Fibroblast of mammary gland (primary cell): Measurements from ENCODE around the gene MRPL38.
A peak's percentile ranks its signal among the peaks of the same experiment; 100 is the strongest.

Source experiments
- DNase-seq: peaks from one replicate; pipeline ENCODE4 v3.0.0-alpha.2; 2010; ENCODE audit warnings: low read depth
- H3K4me3 ChIP-seq: 2 replicates; pipeline ENCODE4 v1.5.1; 2011; ENCODE audit warnings: low read depth, mild to moderate bottlenecking, low read length, moderate library complexity; ENCODE audit not compliant: control insufficient read depth
- TF ChIP-seq, protein P1 (sequence below): conservative IDR thresholded peaks from 2 replicates; pipeline ENCODE4 v1.5.1; 2011; ENCODE audit warnings: low read depth, low read length, inconsistent platforms; ENCODE audit not compliant: control insufficient read depth, insufficient read depth

MRPL38 gene

GRCh38 chr17:75940727-75941441, 36.2 kb upstream of the MRPL38 start, which contains the start of gene FBF1:
Gene FBF1 (minus strand): TSS chr17:75941042. CDS start chr17:75938149, 2,893 bp downstream.
- peak; percentile 90 for DNase-seq
- TF ChIP-seq, protein P1, sequence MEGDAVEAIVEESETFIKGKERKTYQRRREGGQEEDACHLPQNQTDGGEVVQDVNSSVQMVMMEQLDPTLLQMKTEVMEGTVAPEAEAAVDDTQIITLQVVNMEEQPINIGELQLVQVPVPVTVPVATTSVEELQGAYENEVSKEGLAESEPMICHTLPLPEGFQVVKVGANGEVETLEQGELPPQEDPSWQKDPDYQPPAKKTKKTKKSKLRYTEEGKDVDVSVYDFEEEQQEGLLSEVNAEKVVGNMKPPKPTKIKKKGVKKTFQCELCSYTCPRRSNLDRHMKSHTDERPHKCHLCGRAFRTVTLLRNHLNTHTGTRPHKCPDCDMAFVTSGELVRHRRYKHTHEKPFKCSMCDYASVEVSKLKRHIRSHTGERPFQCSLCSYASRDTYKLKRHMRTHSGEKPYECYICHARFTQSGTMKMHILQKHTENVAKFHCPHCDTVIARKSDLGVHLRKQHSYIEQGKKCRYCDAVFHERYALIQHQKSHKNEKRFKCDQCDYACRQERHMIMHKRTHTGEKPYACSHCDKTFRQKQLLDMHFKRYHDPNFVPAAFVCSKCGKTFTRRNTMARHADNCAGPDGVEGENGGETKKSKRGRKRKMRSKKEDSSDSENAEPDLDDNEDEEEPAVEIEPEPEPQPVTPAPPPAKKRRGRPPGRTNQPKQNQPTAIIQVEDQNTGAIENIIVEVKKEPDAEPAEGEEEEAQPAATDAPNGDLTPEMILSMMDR: no peak
- peak within 1 kb of the TSS; percentile 78 for H3K4me3 ChIP-seq

DNA sequence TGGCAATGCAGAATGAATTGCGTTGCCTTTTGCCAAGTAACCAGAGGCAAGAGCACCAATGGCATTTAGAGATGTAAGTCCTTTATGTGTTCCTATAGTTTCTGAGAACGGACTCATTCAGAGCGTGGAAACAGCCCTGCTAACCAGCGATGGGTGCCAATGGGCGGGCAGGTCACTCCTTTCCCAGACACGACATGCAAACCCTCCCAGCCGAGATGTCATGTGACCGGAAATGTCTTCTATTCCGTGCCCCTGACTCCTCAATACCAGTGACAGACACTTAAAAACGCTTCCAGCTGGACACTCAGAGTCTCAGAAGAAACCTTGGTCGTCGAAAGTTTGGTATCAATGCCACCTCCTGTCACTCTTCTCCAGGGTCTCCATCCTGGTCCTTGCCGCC, 33.0 kb upstream of the MRPL38 start:
- no peak for DNase-seq
- TF ChIP-seq, protein P1: no peak

DNA sequence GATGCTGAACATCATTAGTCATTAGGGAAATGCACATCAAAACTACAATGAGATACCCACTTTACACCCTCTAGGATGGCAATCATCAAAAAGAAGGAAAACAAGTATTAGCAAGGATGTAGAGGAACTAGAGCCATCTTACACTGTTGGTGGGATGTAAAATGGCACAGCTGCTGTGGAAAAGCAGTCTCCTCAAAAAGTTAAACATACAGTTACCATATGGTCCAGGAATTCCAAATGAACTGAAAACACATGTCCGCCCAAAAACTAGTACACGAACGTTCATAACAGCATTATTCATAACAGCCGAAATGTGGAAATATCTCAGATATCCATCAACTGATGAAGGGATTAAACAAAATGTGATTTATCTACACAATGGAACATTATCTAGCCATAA, 29.1 kb upstream of the MRPL38 start:
- TF ChIP-seq, protein P1: no peak

More for the DNA sequence above, 33.0 kb upstream of the MRPL38 start:
- no peak overlapping the region for H3K4me3 ChIP-seq

DNA sequence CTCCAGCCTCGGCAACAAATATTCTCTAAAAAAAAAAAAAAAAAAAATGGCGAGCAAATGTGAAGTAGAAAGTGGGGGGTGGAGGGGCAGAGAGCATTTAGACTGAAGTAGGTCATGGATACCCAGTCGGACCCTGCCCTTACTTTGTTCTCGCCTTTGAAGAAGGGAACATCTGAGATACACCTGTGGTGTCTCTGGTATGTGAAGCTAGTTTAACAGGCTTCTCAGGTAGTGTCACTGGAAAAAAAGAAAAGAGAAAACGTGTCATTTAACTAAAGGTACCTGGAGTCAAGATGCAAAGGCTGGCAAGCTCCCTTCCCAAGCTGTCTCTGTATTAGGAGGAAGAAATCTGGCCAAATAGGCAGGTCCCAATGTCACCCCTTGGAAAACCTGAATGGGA, 28.2 kb upstream of the MRPL38 start:
- no peak overlapping the region for H3K4me3 ChIP-seq
- TF ChIP-seq, protein P1: no peak
- DNase-seq: no peak

More for the DNA sequence above, 29.1 kb upstream of the MRPL38 start:
- H3K4me3 ChIP-seq: no peak overlapping the region
- DNase-seq: peak; percentile 47

GRCh38 chr17:75931062-75931461, 26.4 kb upstream of the MRPL38 start:
- TF ChIP-seq, protein P1: no peak
- no peak overlapping the region for H3K4me3 ChIP-seq
- DNase-seq: no peak

GRCh38 chr17:75927286-75927922, 22.7 kb upstream of the MRPL38 start:
- peak; percentile 23 for DNase-seq
- TF ChIP-seq, protein P1: peak; percentile 47
- H3K4me3 ChIP-seq: no peak overlapping the region
